T-helper 2 cell (primary cell): Measurements from ENCODE around the gene RASL10A.
"Not testable (repeated sequence)": the region's sequence is repeated elsewhere in the genome, so short reads cannot be mapped to it uniquely, and the experiment has no call there.

Experiments
- DNase-seq, 5 experiments: peaks; one replicate each; pipeline versions ENCODE4 v3.0.0 to v3.0.0-alpha.2; 2012 to 2022
- total RNA-seq, 2 donors: gene quantifications; one replicate each; lab custom pipeline; 2026; lab: John Stamatoyannopoulos, UW

RASL10A gene
- 0 to 0.20 reads per million in 2 donors for total RNA-seq

DNA sequence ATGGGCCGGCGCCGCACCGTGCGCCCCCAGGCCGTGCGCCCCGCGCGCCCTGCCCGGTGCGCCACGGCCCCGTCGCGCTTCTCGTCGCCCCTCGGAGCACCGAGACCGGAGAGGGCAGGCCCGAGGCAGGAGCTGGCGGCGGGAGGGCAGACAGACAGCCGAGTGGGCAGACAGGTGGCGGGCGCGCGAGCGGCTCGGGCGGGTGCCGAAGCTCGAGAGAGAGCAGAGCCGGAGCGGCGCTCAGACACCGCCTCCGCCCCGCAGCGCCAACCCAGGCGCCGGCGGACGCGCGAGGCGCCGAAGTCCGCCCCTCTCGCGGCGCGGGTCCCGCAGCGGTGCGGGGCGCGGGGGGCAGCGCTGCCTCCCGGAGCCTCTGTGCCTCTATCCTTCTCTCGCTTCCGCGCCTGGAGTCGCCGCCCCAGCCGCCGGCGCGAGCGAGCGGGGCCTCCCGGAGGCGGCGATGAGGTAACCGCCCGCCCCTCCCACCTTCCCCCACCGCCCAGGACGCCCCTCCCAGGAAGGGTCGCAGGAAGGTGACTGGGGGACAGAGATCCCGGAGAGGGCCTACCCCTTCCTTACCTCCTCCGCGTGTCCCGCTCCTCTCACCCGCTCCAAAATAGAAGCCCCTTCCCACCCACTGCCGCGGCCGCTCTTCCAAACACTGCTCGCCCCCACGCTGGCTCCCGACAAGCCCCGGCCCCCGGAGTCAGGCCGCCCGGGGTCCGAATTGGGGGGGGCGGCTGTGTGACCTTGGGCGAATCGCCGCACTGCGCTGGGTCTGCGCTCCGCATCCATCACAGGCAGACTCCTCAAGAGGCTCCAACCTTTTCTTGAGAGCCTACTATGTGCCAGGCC is at the start of gene RASL10A:
RASL10A (minus strand) TSS at position 412 of the 855 bp plus-strand sequence. CDS start 451 bp downstream, outside the sequence.
- DNase-seq, result no peak

- no peak for DNase-seq
Observed at GRCh38 chr22:29359469-29359868, 44.0 kb upstream of the RASL10A start.

DNA sequence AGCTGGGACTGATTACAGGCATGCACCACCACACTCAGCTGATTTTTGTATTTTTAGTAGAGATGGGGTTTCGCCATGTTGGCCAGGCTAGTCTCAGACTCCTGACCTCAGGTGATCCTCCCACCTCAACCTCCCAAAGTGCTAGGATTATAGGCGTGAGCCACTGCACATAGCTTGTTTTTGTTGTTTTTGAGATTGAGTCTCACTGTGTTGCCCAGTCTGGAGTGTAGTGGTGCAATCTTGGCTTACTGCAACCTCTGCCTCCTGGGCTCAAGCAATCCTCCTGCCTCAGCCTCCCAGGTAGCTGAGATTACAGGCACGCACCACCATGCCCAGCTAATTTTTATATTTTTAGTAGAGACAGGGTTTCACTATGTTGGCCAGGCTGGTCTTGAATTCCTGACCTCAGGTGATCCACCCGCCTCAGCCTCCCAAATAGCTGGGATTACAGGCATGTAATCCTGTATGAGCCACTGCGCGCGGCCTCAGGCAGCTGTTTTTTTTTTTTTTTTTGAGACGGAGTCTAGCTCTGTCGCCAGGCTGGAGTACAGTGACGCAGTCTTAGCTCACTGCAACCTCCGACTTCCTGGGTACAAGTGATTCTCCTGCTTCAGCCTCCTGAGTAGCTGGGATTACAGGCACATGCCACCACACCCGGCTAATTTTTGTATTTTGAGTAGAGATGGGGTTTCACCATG is 41.8 kb upstream of the RASL10A start:
- DNase-seq, result not testable (repeated sequence)

- no peak for DNase-seq
Observed at GRCh38 chr22:29353860-29354259, 38.4 kb upstream of the RASL10A start.

DNA sequence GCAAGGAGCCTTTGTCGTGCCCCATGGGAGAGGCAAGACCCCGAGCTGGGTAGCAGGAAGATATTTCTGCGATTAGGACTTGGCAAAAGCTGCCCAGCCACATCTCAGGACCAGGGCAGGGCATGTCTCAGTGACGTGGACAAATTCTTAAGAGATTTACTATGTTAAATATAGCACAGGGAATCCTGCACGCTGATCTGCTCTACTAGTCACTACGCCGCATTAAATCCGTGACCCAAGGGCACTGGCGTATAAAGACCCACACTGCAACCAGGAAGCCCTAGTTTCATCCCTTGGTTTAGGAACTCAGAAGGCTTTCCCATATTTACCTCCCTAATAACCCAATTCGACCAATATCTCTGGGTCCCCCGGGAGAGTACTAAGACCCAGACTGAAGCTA is 37.8 kb upstream of the RASL10A start:
- DNase-seq, result no peak

GRCh38 chr22:29352778-29353177 is 37.3 kb upstream of the RASL10A start:
- DNase-seq, result no peak

DNA sequence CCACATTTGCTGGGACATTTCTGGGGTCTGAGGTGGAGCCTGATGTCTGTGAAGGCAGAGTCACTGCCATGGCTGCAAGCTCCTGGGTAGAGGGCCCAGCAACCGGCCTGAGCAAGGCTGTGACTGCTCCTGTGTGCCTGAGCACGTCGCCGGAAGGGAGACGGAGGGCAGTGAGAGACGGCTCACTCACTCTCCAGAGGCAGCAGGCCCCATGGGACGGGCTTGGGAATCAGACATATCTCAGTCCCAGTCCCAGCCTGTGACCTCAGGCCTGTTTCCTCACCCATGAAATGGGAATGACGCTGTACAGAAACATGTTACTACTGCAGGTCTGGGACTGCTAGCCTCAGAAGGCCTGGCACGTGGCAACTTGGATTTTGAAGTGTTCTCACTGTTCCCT is 36.4 kb upstream of the RASL10A start:
- DNase-seq, result no peak

DNA sequence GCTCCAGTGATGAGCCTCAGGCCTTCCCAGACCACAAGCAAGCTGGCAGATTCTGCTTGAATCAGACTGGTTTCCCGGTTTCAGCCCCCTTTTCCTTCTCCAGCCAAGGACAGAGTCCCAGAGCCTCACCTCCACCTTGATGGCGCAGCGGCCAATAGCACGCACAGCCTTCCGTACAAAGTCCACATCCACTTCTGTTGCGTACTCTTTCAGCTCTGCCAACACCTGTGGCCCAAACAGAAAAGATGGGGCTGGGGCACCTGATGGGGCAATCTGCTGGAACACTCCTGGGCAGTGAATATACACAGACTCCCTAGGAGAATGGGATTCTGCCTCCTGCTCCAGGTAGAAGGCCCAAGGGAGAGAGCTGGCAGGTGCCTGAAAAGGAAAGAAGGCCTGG is 35.5 kb upstream of the RASL10A start:
- no peak for DNase-seq

GRCh38 chr22:29348956-29349355 is 33.5 kb upstream of the RASL10A start:
- no peak for DNase-seq

DNA sequence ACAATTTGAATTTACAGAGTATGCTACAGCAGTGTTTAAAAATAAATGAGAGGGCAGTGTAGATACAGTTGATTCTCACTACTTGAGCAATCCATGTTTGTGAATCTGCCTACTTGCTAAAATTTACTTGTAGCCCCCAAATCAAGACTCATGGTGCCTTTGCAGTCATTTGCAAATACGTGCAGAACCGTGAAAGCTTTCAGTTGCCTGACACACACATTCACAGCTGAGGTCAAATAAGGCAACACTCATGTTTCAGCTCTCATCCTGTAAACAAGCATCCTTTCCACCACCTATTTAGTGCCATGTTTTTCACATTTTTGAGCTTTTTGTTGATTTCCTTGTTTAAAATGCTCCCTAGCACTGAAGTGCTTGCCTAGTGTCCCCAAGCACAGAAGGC is 32.5 kb upstream of the RASL10A start:
- DNase-seq, result no peak

- no peak for DNase-seq
Observed at GRCh38 chr22:29346659-29347058, 31.2 kb upstream of the RASL10A start.

- peak in 1 of 5 experiments; percentile 12 for DNase-seq
Observed at GRCh38 chr22:29345932-29346331, 30.4 kb upstream of the RASL10A start.

DNA sequence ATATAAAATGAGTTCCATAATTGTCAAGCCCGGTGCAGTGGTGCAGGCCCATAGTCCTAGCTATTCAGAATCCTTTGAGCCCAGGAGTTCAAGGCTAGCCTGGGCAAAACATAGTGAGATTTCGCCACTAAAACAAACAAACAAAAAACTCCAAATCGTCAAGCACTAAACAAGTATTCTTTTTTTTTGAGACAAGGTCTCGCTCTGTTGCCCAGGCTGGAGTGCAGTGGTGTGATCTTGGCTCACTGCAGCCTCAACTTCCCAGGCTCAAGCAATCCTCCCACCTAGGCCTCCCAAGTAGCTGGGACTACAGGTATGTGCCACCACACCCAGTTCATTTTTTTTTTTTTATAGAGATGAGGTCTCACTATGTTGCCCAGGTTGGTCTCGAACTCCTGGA is 29.4 kb upstream of the RASL10A start:
- not testable (repeated sequence) for DNase-seq

DNA sequence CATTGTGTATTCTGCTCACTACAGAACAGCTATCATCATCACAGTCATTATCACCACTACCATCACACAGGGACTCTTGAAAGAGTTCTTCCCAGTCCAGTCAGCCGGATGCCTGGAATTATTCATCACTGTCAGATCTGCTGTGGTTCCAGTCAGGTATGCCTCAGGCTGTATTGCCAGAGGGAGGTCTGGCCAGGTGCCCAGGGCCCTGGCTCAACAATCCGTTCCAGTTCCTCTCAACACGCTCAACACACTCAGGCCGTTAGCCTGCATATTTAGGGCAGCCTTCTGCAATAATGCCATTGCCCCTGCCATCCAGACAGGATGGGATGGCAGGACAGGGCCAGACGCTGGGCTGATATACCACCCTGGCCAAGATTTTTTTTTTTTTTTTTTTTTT is 28.6 kb upstream of the RASL10A start:
- no peak for DNase-seq

- DNase-seq, result no peak
Observed at GRCh38 chr22:29343313-29343805, 27.9 kb upstream of the RASL10A start.

DNA sequence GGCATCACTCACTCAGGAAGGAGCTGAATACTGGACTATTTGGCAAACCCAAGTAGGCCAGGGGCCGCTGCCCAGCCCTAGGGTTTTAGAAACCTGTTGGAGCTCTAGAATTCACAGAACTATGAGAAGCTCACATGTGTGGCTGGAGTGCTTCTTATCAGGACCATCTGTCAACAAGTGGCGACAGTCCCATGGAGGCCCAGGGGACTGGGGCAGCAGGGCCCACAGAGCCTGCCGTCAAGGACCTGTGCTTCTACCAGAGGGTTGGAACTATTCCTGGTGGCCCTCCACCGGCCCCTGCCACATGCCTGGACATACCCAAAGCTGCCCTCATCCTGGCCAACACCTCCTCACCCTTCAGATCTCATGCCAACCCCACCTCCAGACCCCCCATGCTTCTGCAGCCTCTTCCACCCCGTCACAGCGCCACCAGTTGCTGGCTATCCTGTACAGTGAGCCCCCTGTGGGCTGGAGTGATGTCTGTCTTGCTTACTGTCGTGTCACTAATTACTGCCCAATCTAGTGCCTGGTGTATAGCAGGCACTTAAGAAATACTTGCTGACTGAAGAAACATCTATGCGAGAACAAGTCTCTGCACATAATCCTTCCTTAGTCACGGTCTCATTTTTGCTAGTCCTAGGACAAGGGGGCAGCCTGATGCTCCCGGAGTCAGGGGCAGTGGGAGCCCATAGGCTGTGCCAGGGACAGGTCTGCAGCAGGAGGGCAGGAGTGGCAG is 27.2 kb upstream of the RASL10A start:
- no peak for DNase-seq

- DNase-seq, result no peak
Observed at GRCh38 chr22:29342177-29342576, 26.7 kb upstream of the RASL10A start.

GRCh38 chr22:29341849-29342127 is 26.3 kb upstream of the RASL10A start:
- no peak for DNase-seq

DNA sequence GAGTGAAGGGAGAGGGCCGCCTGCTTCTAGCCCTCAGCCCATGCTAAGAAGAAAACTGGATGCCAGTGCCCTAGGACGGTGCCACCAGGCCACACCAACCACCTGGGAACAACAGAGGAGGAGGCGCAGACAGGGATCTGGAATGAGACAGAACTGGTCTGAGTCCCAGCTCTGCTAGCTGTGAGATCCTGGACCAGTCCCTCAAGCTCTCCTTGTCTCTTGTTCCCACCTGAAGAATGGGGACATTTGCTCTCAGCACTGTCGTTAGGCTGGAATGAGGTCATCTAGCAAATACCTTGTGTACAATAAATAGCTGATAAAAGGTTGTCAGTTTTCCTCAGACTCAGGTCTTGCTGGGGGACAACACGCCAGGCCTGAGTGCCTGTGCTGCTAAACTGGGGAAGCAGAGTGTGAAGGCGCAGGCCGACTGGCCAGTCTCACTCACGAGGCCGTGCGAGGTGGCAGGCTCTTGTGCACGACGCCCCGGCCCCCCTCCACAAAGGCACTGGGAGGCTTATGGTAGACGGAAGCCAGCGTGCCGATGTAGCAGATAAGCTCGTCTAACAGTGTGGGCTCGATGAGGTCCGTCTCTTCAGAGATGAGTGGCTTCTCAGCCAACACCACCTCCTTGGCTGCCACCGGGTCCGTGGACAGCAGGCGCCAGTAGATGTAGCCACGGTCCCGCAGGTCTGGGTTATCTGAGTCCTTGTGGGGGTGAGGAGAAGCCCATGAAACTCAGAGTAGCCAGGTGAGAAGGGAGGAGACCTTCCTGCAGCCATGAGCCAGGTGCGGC is 25.8 kb upstream of the RASL10A start:
- DNase-seq, result no peak

DNA sequence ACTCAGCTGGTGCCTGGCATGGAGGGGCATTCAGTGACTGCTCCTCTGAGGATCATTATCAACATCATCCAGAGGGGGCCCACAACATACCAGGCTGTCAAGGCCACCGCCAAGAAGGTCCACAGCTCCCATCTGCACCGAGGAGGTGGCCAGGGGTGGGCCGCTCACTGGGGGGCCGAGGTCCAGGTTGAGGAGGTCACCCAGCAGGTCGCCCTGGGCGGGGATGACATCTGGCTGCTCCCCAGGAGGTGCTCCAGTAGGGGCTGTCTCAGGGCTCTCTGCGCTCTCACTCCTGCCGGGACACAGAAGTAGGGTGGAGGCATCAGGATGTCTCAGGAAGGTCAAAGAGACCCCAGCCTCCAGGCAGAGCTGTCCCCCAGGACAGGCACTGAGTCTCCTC is 25.1 kb upstream of the RASL10A start:
- DNase-seq, result no peak

DNA sequence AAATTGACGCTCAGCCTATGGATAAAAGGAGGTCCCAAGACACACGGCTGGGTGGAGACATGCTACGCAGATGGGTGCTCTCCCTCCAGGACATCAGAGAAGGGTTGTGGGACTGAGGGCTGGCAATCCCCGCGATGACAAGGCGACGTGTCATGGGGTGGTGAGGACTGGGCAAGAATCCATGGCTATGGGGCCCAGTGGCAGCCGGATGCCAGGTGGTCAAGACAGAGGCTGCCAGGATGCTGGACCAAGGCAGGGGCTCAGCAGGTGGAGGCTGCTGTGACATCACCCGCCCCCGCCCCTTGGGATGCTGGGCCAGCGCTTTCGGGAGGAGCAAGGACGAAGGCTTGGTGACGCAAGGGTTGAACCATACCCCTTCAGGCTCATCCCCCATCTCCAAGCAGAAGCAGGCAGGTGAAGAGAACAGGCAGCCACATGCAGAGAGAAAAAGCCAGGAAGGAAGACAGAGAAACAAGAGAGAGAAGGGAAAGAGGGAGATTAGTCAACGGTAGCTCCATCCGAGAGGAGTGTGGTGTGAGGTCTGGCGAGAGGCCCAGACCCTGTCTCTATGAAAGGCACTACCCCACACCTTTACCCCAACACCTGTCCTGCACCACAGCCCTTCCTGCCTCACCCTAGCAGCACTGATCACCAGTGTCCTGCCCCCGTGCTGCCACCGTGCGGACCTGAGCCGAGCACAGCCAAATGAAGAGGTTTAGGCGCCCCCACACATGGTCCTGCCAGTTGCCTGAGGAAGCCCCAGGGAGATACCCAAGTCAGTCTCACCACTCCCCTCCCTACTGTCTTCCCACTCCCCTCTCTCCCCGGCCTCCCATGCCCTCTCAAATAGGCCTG is 24.1 kb upstream of the RASL10A start:
- DNase-seq, result no peak

DNA sequence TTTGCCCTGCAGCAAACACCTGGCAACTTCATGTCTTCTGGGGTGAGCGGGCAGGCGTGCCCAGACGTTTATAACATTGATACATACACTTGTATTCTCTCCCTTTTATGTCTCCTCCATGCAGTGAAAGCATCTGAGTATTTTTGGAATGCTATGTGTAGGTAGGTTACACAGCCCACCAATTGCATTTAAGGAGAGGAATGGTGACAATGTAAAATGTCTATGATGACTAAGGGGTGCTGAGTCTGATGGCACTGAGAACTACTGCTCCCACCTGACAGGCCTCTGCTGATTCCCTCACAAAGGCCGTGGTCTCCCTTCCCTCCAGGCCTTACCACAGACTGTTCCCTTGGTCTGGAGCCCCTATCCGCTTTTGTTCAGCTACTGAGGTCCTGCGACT is 22.9 kb upstream of the RASL10A start:
- no peak for DNase-seq
